ENCODE measurements around the gene ADAMTS12. TPM values are rescaled to one million over a fixed set of nuclear protein-coding genes. Genes with fewer than 3 reads are reported as not detected.

Gene ADAMTS12
- total and polyA plus RNA-seq, 10 of the 15 experiments (the other 5 are each of a cell fraction or from before 2014, with no cell fraction given) = 0.11 to 35.8 (median 20.7) TPM

DNA sequence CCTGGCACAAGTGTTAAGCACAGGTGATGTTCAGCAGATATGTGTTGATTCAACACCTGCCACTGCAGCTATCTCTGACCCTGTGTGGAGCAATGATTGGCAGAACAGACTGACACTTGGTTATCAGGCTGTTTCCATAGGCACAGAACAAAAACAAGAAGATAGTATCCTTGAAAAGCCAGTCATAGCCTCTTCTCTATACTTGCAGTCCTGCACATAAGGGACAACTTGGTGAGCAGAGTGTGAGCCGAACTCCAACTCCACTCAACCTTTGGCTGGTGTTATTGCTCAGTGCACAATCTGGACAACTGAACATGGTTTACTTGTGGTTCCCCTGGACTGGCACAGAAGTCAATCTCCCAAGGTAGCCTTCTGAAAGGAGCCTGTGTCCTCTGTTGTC lies 99.2 kb downstream of the ADAMTS12 start:
- in situ Hi-C loops (cut with MboI) (no loop called here), intact Hi-C loops (cut with micrococcal nuclease; ENCODE audit: unreplicated experiment) (no loop called here)
- Histone ChIP-seq H3K27ac (ENCODE audit: control insufficient read depth, insufficient read depth) (no peak overlapping the region), H3K27me3 (replicated peaks in 1 of 2; ENCODE audit: control insufficient read depth in 2 of 2, insufficient read depth in 2 of 2, low read length in 1 of 2) (no peaks in the 10 kb centered on the region), H3K9ac (ENCODE audit: control insufficient read depth, insufficient read depth, low read length) (no peak overlapping the region), H4K20me1 (ENCODE audit: control insufficient read depth, insufficient read depth) (no peaks in the 10 kb centered on the region), H3K36me3 (ENCODE audit: control insufficient read depth in 2 of 2, insufficient read depth in 2 of 2, low read length in 1 of 2) (no peaks in the 10 kb centered on the region), H3K79me2 (ENCODE audit: control insufficient read depth, insufficient read depth, low read length) (no peaks in the 10 kb centered on the region), H2AFZ (ENCODE audit: control insufficient read depth, low read depth, low read length) (no peak overlapping the region), H3K4me2 (ENCODE audit: control insufficient read depth, insufficient read depth) (no peak overlapping the region), H3K4me3 (no peak overlapping the region), H3K4me1 (ENCODE audit: control insufficient read depth, insufficient read depth, low read length) (no peaks in the 10 kb centered on the region), H3K9me3 (replicated peaks; ENCODE audit: control insufficient read depth, insufficient read depth, low read length) (no peaks in the 10 kb centered on the region; the same call in 2 of the 3 replicates)
- TF ChIP-seq, protein P1, sequence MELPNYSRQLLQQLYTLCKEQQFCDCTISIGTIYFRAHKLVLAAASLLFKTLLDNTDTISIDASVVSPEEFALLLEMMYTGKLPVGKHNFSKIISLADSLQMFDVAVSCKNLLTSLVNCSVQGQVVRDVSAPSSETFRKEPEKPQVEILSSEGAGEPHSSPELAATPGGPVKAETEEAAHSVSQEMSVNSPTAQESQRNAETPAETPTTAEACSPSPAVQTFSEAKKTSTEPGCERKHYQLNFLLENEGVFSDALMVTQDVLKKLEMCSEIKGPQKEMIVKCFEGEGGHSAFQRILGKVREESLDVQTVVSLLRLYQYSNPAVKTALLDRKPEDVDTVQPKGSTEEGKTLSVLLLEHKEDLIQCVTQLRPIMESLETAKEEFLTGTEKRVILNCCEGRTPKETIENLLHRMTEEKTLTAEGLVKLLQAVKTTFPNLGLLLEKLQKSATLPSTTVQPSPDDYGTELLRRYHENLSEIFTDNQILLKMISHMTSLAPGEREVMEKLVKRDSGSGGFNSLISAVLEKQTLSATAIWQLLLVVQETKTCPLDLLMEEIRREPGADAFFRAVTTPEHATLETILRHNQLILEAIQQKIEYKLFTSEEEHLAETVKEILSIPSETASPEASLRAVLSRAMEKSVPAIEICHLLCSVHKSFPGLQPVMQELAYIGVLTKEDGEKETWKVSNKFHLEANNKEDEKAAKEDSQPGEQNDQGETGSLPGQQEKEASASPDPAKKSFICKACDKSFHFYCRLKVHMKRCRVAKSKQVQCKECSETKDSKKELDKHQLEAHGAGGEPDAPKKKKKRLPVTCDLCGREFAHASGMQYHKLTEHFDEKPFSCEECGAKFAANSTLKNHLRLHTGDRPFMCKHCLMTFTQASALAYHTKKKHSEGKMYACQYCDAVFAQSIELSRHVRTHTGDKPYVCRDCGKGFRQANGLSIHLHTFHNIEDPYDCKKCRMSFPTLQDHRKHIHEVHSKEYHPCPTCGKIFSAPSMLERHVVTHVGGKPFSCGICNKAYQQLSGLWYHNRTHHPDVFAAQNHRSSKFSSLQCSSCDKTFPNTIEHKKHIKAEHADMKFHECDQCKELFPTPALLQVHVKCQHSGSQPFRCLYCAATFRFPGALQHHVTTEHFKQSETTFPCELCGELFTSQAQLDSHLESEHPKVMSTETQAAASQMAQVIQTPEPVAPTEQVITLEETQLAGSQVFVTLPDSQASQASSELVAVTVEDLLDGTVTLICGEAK (IDR thresholded peaks at IDR 0.05; ENCODE audit: borderline replicate concordance) = no peak
- no peak for TF ChIP-seq IRF4 (IDR thresholded peaks at IDR 0.05; ENCODE audit: low read depth, low read length)
- no peak for TF ChIP-seq EP300 (IDR thresholded peaks at IDR 0.05; ENCODE audit: borderline replicate concordance in 1 of 2, control insufficient read depth in 1 of 2, low read depth in 2 of 2, low read length in 2 of 2)
- no peak for TF ChIP-seq RUNX3 (IDR thresholded peaks at IDR 0.05; ENCODE audit: low read length)
- no peak for TF ChIP-seq RBBP5 (conservative IDR thresholded peaks at IDR 0.05)
- TF ChIP-seq, protein P2, sequence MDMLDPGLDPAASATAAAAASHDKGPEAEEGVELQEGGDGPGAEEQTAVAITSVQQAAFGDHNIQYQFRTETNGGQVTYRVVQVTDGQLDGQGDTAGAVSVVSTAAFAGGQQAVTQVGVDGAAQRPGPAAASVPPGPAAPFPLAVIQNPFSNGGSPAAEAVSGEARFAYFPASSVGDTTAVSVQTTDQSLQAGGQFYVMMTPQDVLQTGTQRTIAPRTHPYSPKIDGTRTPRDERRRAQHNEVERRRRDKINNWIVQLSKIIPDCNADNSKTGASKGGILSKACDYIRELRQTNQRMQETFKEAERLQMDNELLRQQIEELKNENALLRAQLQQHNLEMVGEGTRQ (IDR thresholded peaks at IDR 0.05; ENCODE audit: borderline replicate concordance, low read depth, low read length) = no peak
- no peak for TF ChIP-seq SMARCA5 (IDR thresholded peaks at IDR 0.05)
- TF ChIP-seq CREB1 (IDR thresholded peaks at IDR 0.05; ENCODE audit: low read depth) = no peak
- TF ChIP-seq RAD51 (IDR thresholded peaks at IDR 0.05) = no peak
- no peak for TF ChIP-seq ZNF24 (IDR thresholded peaks at IDR 0.05)
- no peak for TF ChIP-seq CHD4 (IDR thresholded peaks at IDR 0.05)
- TF ChIP-seq, protein P3, sequence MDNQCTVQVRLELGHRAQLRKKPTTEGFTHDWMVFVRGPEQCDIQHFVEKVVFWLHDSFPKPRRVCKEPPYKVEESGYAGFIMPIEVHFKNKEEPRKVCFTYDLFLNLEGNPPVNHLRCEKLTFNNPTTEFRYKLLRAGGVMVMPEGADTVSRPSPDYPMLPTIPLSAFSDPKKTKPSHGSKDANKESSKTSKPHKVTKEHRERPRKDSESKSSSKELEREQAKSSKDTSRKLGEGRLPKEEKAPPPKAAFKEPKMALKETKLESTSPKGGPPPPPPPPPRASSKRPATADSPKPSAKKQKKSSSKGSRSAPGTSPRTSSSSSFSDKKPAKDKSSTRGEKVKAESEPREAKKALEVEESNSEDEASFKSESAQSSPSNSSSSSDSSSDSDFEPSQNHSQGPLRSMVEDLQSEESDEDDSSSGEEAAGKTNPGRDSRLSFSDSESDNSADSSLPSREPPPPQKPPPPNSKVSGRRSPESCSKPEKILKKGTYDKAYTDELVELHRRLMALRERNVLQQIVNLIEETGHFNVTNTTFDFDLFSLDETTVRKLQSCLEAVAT (IDR thresholded peaks at IDR 0.05) = no peak
- TF ChIP-seq STAT3 (IDR thresholded peaks at IDR 0.05; ENCODE audit: low read depth, low read length) = no peak
- TF ChIP-seq, protein P4, sequence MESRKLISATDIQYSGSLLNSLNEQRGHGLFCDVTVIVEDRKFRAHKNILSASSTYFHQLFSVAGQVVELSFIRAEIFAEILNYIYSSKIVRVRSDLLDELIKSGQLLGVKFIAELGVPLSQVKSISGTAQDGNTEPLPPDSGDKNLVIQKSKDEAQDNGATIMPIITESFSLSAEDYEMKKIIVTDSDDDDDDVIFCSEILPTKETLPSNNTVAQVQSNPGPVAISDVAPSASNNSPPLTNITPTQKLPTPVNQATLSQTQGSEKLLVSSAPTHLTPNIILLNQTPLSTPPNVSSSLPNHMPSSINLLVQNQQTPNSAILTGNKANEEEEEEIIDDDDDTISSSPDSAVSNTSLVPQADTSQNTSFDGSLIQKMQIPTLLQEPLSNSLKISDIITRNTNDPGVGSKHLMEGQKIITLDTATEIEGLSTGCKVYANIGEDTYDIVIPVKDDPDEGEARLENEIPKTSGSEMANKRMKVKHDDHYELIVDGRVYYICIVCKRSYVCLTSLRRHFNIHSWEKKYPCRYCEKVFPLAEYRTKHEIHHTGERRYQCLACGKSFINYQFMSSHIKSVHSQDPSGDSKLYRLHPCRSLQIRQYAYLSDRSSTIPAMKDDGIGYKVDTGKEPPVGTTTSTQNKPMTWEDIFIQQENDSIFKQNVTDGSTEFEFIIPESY (IDR thresholded peaks at IDR 0.05) = no peak
- RAD21 ChIA-PET (ENCODE audit: unreplicated experiment) = no interaction called here
- BruUV-seq (replicated peaks) = no TSS peak
- DNase-seq (ENCODE audit: low read depth, low spot score) (no peak), ATAC-seq (no peak), FAIRE-seq (no peak)
- SMC1A ChIA-PET (ENCODE audit: uncharacterized antibody, unreplicated experiment) = no interaction called here
- 45% methylated on average over 1 of the region's 1 CpG for WGBS (ENCODE audit: insufficient coverage, insufficient replicate concordance, low lambda C conversion rate, missing lambda C conversion rate)
- POLR2A ChIA-PET = interaction anchor here (0.9 kb wide), 1 partner anchor 32 kb away, joined by 3 read pairs; no protein-coding TSS in a partner anchor
- CTCF ChIA-PET = no interaction called here
